ENCODE results near the gene TMEM126B.
"Not testable (repeated sequence)": the region's sequence is repeated elsewhere in the genome, so short reads cannot be mapped to it uniquely, and the experiment has no call there.

TMEM126B gene

GRCh38 chr11:85599083-85599482, 29.3 kb upstream of the TMEM126B start:
- no peak for TF ChIP-seq CTCF (IDR thresholded peaks at IDR 0.05; ENCODE audit: low read depth, low read length, missing control alignments)
- H3K4me3 ChIP-seq (replicated peaks; ENCODE audit: low read depth, low read length): no peak overlapping the region
- DNase-seq (ENCODE audit: extremely low read depth, low read depth): no peak

GRCh38 chr11:85602526-85603213, 25.7 kb upstream of the TMEM126B start:
- H3K4me3 ChIP-seq (replicated peaks; ENCODE audit: low read depth, low read length): no peak overlapping the region
- no peak for DNase-seq (ENCODE audit: extremely low read depth, low read depth)
- TF ChIP-seq CTCF (IDR thresholded peaks at IDR 0.05; ENCODE audit: low read depth, low read length, missing control alignments): no peak

GRCh38 chr11:85603220-85603619, 25.2 kb upstream of the TMEM126B start:
- no peak for DNase-seq (ENCODE audit: extremely low read depth, low read depth)
- no peak for TF ChIP-seq CTCF (IDR thresholded peaks at IDR 0.05; ENCODE audit: low read depth, low read length, missing control alignments)
- H3K4me3 ChIP-seq (replicated peaks; ENCODE audit: low read depth, low read length): no peak overlapping the region

- not testable (repeated sequence) for DNase-seq (ENCODE audit: extremely low read depth, low read depth)
Measured at GRCh38 chr11:85606237-85606636, 22.2 kb upstream of the TMEM126B start.

GRCh38 chr11:85608621-85609020, 19.8 kb upstream of the TMEM126B start:
- H3K4me3 ChIP-seq (replicated peaks; ENCODE audit: low read depth, low read length); DNase-seq (ENCODE audit: extremely low read depth, low read depth): not testable (repeated sequence)

More at GRCh38 chr11:85606237-85606636, 22.2 kb upstream of the TMEM126B start:
- not testable (repeated sequence) for H3K4me3 ChIP-seq (replicated peaks; ENCODE audit: low read depth, low read length)

GRCh38 chr11:85609286-85609685, 19.1 kb upstream of the TMEM126B start:
- not testable (repeated sequence) for DNase-seq (ENCODE audit: extremely low read depth, low read depth); H3K4me3 ChIP-seq (replicated peaks; ENCODE audit: low read depth, low read length)

- H3K4me3 ChIP-seq (replicated peaks; ENCODE audit: low read depth, low read length); DNase-seq (ENCODE audit: extremely low read depth, low read depth): not testable (repeated sequence)
Measured at GRCh38 chr11:85611643-85612042, 16.8 kb upstream of the TMEM126B start.

GRCh38 chr11:85619499-85619898, 8.9 kb upstream of the TMEM126B start:
- H3K4me3 ChIP-seq (replicated peaks; ENCODE audit: low read depth, low read length): no peak overlapping the region
- no peak for DNase-seq (ENCODE audit: extremely low read depth, low read depth)
- no peak for TF ChIP-seq CTCF (IDR thresholded peaks at IDR 0.05; ENCODE audit: low read depth, low read length, missing control alignments)

GRCh38 chr11:85620256-85620655, 8.1 kb upstream of the TMEM126B start:
- no peak for TF ChIP-seq CTCF (IDR thresholded peaks at IDR 0.05; ENCODE audit: low read depth, low read length, missing control alignments)
- H3K4me3 ChIP-seq (replicated peaks; ENCODE audit: low read depth, low read length): no peak overlapping the region
- no peak for DNase-seq (ENCODE audit: extremely low read depth, low read depth)

Measured in HFF-Myc (cell line).